Upper lobe of left lung (tissue), 4 donors: ENCODE data around the gene ZFP2.

Experiments used
- CTCF ChIP-seq, 6 experiments: fragments of 450-650 bp in 4 of 6; fragments of 200-600 bp in 2 of 6; sonication (generic) in 2 of 6; IDR thresholded peaks; one replicate each; pipeline ENCODE4 v1.5.1; 2016 to 2019; ENCODE audit warnings: antibody characterized with exemption in 6 of 6
- EP300 ChIP-seq, 4 donors: sonication (generic); formaldehyde crosslinking; IDR thresholded peaks; one replicate each; pipeline ENCODE4 v1.5.1; 2017; ENCODE audit warnings: antibody characterized with exemption in 4 of 4, control low read depth in 2 of 4
- POLR2A ChIP-seq, 4 donors: fragments of 450-650 bp; IDR thresholded peaks; one replicate each; pipeline ENCODE4 v1.5.1; 2016 to 2017; ENCODE audit warnings: antibody characterized with exemption in 4 of 4, mild to moderate bottlenecking in 2 of 4
- POLR2AphosphoS5 ChIP-seq, 2 donors: sonication (generic); formaldehyde crosslinking; IDR thresholded peaks; one replicate each; pipeline ENCODE4 v1.5.1; 2017; ENCODE audit warnings: antibody characterized with exemption in 2 of 2

- TF ChIP-seq CTCF (IDR thresholded peaks at IDR 0.05) (no peak), POLR2A (IDR thresholded peaks at IDR 0.05) (no peak), EP300 (IDR thresholded peaks at IDR 0.05) (no peak), POLR2AphosphoS5 (IDR thresholded peaks at IDR 0.05) (no peak)
These were observed 3.6 kb downstream of the ZFP2 start for GRCh38 chr5:178899289-178899688.
